HG03378 (cell line): ENCODE results near the gene KIF3A.

Experiments
- ATAC-seq: cut with Tn5 transposase; IDR thresholded peaks from one replicate; pipeline ENCODE4 v1.9.1; 2021; ENCODE audit warnings: mild to moderate bottlenecking, moderate library complexity; ENCODE audit not compliant: unreplicated experiment

Gene KIF3A

GRCh38 chr5:132754111-132754510 is 16.8 kb upstream of the KIF3A start:
- ATAC-seq, result no peak

DNA sequence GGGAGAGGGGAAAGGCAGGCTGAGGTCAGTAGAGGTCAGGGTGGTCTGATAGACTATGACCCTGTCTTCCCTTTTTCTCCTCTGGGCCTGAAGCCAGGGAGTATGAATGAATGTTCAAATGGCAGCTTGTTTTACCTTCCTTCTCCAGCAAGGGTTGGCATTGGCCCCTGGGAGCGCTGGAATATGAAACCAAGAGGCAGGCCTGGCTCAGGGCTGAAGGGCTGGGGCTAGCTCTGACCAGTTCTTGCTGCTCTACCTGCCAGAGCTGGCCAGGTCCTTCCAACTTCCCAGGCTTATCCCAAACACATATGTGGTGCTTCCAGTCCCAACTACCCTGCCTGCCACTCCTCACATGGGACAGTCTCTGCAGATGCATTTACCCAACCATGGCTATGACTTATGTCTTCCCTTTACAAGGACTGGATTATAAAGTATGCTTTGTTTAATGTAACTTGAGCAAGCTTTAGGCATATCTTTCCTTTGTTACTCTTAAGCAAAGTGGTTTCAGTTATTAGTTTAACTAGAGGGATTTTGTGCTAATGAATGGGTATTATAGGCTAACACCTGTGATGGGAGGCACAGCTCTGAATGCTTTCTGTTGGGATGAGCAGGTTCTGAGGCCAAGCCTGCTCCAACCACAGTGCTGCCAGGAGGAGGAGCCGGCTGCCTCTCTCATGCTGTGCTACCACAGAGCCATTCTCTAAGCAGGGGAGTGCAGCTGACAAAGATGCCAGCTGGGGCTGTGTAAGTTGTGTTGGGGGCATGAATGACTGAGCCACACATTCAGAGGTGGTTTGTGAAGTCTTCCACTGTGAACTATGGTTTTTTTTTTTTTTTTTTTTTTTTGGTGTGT is 16.0 kb upstream of the KIF3A start:
- ATAC-seq, result no peak

GRCh38 chr5:132752581-132753125 is 15.3 kb upstream of the KIF3A start:
- no peak for ATAC-seq

DNA sequence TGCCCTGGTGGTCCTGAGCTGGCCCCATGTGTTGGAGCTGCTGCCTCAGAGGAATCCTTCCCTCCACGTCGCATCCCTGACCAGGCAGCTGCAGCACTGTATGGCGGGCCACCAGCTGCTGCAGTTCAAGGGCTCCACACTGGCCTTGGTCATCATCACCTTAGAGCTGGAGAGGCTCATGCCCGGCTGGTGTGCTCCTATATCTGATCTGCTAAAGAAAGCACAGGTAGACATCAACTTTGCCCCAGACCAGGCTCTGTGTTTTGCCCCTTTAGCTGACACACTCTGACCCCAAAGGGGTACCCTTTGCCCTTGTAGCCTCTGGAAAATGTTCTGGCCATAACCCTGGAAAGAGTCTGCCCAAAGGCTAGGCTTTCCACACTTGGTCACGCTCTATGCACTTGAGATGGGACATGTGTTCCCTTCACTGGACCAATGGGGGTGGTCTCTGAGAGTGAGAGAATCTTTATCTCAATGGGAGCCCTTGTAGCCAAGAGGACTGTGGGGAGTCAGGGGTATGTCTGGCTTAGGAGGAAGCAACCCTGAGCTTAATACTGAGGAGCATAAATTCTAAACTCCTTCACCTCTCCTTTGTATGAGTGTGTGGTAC is 14.7 kb upstream of the KIF3A start:
- no peak for ATAC-seq

- ATAC-seq, result peak; percentile 43
Observed at GRCh38 chr5:132751444-132751843, 14.1 kb upstream of the KIF3A start.

DNA sequence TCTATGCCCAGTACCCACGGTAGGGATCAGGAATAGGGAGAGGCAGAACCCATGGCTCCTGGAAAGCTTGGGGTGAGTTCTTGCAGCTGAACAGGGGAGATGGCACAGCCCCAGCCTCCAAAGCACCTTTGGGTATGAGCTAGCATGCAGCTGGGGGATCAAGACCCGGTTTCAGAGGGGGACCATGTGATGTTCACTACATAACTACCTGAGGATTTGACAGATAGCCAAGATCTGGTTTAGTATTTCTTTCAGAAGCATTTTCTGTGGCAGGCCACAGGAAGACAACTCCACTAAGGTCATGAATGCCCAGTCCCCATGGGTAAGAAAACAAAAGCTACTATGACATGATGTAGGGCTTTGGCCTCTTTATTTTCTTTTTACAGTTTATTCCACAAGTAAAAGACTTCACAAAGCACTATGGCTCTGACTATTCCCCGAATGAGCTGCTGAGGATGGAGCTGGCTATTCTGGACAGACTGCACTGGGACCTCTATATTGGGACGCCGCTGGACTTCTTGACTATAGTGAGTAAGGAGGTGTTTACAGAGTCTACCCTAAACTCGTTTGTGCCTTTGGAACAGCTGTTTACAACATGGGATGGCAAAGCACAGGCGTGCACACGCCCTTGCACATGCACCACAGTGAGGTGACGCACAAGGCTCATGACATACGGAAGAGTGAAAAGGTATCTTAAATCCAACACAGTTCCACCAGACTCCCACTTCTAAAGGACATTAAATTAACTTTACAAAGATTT is 13.3 kb upstream of the KIF3A start:
- ATAC-seq, result no peak

DNA sequence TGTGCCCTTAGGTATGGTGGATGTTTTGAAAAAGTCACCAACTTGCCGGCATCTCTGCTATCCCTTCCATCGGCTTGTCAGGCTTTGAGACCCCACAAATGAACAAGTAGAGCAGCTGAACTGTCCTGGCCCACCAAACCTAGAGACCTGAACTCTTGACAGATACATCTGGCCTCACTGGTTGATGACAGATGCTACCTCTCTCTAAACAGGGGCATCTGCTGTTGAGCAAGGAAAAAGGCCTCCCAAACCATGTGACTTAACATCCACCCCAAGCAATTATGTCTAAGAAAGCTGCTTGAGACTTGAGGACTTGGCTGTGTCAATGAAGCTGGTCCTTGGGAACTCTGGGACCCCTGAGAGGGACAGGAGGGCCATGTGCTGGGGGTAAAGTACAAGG is 12.2 kb upstream of the KIF3A start:
- ATAC-seq, result no peak

GRCh38 chr5:132748522-132749000 is 11.2 kb upstream of the KIF3A start:
- no peak for ATAC-seq

DNA sequence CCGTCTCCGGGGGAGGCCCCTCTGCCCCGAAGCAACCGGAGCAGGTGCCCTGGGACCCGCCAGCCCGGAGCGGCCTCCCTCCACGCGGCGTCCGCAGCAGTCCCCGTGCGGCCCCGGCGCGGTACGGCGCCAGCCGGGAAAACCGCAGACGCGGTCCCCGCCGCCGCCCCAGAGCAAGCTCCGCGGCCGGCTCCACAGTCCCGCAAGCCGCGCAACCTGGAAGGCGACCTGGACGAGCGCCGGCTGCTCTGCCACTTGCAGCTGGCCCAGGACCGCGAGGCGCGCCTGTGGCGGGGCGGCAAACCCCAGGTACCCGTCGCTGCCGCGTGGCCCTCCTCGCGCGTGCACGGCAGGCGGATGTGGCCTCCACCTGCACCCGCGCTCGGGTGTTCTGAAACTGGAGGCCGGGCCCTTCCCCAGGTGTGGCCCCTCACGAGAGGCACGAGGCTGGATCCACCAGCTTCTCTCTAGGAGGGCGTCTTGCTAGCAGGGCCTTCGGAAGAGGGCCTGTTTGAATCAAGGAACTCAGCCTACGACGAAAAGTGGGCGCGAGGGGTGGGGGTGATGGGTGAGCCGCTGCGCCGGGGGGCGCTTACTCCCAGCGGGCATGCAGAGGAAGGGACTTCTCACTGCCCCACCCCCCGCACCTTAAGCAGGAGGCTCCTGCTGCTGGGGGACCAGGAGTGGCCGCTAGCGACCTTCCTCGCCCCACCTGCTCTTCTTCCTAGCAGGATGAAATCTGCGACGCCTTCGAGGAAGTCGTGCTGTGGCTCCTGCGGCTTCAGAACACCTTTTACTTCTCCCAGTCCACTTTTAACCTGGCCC is 10.5 kb upstream of the KIF3A start:
- ATAC-seq, result no peak

DNA sequence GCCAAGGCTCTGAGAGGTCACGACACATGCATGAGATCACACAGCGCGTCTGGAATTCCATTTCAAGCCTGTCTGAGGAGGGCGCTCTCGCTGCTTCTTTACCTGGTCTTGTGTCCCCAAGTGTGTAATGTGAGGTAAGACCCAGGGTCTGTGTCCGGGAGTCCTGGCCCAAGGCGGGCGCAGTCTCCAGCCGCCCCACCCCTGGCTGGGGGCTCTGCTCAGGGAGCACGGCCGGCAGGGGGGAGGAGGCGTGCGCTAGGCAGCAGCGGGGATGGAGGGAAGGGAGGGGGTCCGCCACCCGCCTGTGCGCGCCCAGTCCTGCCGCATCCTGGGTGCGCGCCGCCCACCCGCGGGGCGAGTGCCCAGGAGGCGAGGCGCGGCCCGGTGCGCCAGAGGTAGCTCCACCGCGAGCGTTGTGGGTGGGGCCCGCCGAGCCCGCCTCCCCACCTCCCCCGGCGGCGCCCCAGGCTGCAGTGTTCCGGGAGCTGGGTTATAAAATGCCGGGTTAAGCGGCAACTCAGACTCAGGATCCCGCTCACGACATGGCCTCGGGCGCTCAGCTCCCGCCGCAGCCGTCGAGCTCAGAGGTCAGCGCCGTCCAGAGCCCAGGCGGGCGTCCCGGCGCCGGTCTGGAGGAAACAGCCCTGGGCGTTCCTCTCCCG is 9.7 kb upstream of the KIF3A start, which contains the start of gene CCNI2:
CCNI2 (plus strand) TSS at position 473 of the 662 bp plus-strand sequence; CDS start at position 543, 70 bp downstream.
- no peak for ATAC-seq

GRCh38 chr5:132746592-132746953 is 9.2 kb upstream of the KIF3A start:
- ATAC-seq, result no peak

DNA sequence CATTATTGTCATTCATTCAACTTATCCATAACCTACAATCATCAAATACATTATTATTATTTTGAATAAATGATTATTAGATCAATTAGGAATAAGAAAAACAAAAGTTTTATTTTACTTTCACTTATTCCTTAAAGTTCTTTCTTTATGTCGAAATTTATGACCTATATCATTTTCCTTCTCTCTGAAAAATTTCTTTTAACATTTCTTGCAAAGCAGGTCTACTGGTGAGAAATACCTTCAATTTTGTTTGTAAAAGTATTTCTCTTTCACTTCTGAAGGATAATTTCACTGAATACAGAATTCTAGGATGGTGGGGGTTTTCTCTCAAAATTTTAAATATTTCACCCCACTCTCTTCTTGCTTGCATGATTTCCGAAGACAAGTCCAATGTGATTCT is 7.3 kb upstream of the KIF3A start:
- ATAC-seq, result no peak

DNA sequence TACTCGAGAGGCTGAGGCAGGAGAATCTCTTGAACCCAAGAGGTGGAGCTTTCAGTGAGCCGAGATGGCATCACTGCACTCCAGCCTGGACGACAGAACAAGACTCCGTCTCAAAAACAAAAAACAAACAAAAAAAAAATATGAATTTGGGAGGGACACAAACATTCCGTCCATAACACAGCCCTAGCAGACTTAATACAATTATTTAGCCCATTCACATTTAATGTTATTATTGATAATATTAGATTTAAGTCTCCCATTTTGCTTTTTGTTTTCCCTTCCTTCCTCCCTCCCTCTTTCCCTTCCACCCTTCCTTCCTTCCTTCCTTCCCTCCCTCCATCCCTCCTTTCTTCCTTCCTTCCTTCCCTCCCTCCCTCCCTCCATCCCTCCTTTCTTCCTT is 5.3 kb upstream of the KIF3A start:
- no peak for ATAC-seq

GRCh38 chr5:132742158-132742557 is 4.8 kb upstream of the KIF3A start:
- ATAC-seq, result no peak

- ATAC-seq, result no peak
Observed at GRCh38 chr5:132739232-132739631, 1.9 kb upstream of the KIF3A start.

DNA sequence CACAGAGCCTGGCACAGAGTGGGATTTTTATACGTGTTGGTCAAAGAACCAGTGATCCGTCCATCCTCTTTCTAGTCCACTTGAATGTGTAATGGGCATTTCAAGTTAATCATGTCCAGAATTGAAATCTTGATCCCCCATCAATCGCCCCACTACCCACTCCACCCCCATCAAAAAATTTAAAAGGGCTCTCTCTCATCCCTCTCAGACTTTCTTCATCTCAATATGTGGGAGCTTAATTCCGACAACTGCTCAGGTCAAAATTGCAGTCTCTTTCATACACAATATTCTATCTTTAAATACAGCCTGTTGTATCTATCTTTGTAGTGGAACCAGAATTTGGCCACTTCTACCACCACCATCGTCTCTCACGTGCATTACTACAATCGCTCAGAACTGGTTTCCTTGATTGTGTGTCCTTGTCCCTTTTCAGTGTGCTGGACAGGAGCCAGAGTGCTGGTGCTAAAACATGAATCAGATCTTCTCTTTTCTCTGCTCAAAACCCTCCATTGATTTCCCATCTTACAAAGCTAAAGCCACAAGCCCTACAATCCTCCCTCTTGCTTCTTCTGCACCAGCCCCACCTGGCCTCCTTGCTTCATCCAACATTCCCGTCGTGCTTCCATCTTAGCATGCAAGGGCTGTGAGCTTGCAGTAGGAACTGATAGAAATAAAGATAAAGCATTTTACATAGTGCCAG is 786 bp upstream of the KIF3A start:
- ATAC-seq, result no peak

GRCh38 chr5:132734687-132735086 is 2.7 kb downstream of the KIF3A start:
- ATAC-seq, result no peak

GRCh38 chr5:132733499-132734148 is 3.7 kb downstream of the KIF3A start:
- ATAC-seq, result no peak

- ATAC-seq, result no peak
Observed at GRCh38 chr5:132729896-132730295, 7.5 kb downstream of the KIF3A start.
